HG03045 (cell line): ENCODE measurements around the gene TRAF3.

Experiments
- ATAC-seq: cut with Tn5 transposase; IDR thresholded peaks from one replicate; pipeline ENCODE4 v1.9.1; 2021; ENCODE audit warnings: mild to moderate bottlenecking, moderate library complexity; ENCODE audit not compliant: unreplicated experiment

The TRAF3 gene

DNA sequence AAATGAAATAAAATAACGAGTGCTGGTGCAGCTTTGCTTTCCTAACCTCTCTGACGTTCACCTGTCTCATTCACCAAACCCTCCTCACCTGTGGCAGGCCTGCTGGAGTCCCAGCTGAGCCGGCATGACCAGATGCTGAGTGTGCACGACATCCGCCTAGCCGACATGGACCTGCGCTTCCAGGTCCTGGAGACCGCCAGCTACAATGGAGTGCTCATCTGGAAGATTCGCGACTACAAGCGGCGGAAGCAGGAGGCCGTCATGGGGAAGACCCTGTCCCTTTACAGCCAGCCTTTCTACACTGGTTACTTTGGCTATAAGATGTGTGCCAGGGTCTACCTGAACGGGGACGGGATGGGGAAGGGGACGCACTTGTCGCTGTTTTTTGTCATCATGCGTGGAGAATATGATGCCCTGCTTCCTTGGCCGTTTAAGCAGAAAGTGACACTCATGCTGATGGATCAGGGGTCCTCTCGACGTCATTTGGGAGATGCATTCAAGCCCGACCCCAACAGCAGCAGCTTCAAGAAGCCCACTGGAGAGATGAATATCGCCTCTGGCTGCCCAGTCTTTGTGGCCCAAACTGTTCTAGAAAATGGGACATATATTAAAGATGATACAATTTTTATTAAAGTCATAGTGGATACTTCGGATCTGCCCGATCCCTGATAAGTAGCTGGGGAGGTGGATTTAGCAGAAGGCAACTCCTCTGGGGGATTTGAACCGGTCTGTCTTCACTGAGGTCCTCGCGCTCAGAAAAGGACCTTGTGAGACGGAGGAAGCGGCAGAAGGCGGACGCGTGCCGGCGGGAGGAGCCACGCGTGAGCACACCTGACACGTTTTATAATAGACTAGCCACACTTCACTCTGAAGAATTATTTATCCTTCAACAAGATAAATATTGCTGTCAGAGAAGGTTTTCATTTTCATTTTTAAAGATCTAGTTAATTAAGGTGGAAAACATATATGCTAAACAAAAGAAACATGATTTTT lies 128.2 kb downstream of the TRAF3 start:
- no peak for ATAC-seq

- no peak for ATAC-seq
Observed at GRCh38 chr14:102906616-102907302, 129.5 kb downstream of the TRAF3 start.

DNA sequence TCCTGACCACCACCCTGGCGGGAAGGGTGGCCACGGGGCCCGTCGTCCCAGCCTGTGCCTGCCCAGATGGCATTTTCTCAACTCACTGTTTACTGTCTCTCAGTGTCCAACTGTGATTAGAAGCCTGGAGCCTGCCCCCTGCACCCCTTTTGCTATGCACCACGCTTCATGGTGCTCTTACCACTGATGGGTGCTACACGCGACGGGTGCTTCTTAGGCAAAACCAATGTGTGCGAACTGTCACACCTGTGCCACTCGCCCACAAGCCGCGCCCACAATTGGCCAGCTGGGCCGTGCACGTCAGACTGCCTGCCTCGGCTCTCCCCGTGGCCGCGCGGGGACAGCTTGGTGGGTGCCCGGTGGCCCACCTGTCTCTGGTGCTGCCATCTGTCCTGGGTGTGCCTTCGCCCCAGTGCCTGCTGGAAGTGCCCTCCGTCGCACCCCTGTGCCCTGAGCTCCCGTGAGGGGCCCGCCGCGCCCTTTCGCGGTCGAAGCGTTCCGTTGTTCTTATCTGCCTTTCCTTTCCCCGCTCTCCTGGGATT lies 130.1 kb downstream of the TRAF3 start:
- no peak for ATAC-seq

GRCh38 chr14:102907980-102908730 lies 130.9 kb downstream of the TRAF3 start:
- no peak for ATAC-seq

GRCh38 chr14:102908766-102909455 lies 131.7 kb downstream of the TRAF3 start:
- no peak for ATAC-seq

DNA sequence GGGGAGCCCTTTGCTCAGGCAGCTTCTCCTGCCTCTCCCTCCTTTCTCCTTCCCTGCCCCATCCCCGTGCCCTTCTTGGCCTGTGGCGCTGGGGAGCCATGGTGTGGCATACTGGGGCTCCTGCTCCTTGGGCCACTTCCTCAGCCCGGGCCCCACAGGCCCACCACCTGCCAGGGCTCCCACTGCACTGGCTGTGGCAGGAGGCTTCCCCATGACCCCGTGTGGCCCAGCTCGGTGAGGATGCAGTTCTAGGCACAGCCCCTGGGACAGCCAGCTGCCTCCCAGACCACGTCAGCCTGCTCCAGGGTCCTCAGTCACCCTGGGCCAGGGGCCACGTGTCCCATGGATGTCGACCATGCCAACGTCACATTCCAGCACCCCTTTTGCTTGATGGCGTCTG lies 132.2 kb downstream of the TRAF3 start:
- ATAC-seq = no peak

- no peak for ATAC-seq
Observed at GRCh38 chr14:102909911-102910310, 132.7 kb downstream of the TRAF3 start.

DNA sequence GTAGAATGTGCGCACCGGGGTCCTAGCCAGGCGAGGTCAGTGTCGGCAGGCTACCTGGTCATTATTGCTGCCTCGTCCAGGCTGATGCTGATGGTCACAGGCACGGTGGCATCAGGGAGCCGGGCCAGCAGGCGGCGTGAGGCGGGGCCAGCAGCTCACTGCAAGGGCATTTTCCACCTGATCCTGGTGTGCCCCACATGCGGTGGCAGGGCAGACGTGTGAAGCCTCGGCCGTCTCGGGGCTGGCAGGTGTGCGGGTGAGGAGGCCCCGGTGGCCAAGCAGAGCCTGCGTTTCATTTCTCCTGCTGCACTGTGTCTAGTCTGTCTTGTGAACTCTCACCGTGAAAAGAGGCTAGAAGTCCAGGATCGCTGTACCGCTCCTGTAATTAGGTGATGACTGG lies 133.2 kb downstream of the TRAF3 start:
- ATAC-seq = no peak

- no peak for ATAC-seq
Observed at GRCh38 chr14:102911541-102911951, 134.3 kb downstream of the TRAF3 start.

DNA sequence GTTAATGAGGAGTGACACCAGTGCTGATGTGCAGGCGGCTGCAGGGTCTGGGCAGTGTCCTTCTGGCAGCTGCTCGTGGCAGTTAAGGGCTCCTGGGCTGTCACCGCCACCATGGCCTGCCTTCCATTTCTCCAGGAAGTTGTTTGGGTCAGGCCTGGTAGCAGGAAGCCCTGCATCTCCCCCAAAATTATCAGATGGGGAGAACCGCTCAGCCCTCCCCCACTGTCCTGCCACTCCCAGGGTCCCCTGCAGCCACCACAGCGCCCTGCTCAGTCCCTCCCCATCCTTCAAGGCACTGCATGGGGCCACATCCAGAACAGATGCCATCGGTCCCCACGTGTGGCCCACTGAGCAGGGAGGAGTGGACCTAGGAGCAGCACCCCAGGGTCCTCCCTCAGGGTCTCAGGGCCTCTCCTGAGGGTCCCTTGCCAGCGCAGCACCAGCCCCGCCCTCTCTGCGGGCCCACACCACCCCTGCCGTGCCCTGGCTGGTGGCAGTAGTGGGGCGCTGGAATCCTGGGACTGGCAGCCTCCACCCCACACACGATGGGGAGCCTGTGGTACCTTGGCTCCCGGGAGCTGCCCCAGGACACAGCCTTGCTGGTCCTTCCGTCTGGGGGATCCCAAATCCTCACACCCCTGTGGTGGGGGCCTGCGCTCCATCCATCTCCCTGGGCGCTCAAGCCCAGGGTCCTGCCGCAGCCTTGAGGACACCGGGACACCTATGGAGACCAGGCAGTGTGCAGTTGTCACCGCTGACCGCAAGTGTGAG lies 134.9 kb downstream of the TRAF3 start:
- ATAC-seq = no peak

GRCh38 chr14:102913341-102914211 lies 136.3 kb downstream of the TRAF3 start:
- no peak for ATAC-seq

DNA sequence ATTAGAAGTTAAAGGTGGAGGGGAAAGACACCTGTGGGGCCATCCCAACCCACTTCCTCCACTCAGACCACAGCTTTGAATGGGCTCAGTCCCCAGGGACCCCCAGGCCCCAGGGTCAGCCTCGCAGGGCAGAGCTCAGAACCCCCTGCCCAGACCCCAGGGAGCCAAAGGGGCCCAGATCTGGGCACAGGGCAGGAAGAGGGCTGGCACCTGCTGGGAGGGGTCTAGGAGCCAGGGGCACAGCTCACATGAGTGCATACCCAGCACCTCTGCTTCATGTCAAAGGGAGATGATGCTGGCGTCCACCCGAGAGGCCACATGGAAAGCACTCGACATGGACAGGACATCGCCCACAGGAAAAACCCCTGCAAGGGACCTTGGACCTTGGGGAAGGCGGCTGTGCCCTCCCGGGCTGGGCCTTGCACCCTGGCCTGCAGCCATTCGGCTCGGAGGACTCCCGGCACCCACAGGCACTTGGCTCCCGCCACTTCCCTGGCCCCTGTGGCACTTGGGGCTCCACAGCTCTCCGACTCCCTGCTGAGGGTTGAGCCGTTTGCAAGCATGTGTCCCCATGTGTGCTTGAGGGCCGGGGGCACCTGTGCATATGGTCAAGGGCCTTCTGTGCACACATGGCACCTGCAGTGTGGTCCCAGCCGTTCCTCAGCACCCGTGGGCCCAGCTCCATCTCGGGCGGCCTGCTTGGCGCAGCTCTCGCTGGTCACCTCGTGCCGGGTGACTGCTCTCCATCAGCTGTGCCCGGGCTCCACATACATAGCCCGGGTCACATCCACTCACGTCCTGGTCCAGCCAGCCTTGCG lies 137.4 kb downstream of the TRAF3 start:
- ATAC-seq = no peak

DNA sequence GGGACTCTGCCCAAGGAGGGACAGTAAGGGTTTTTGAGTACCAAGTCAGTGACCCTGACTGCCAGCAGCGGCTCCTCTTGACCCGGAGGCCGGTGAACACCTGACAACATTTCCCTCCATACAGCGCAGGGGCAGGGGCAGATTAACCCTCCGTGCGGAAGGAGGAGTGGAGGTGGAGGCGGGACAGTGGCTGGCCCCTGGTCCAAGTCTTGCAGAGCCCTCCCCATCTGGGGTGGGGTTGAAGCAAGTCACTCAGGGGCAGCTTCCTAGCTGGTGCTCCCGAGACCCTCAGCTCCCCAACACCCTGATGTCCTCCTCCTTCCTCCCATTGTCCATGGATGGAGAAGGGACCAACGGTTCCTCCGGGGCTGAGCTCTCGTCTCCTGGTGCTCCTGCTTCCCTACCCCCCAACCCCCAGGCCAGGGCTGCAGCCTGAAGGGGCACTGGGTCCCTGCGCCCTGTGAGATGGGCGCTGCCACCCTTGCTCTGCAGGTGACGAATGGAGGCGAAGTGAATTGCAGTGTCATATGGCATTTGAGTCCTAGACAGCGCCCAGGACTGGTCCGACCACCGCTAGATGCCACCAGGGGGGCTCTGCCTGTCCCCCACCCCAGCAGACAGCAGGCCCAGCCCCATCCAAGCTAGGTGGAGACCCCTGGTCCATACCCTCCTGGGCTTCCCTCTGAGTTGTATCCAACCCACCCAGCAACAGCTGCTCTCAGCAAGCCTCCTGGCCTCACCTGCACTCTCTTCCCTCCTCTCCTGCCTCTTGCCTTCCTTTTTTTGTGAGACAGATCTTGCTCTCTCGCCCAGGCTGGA lies 138.3 kb downstream of the TRAF3 start:
- ATAC-seq = no peak

GRCh38 chr14:102916347-102917055 lies 139.3 kb downstream of the TRAF3 start:
- ATAC-seq = no peak

- ATAC-seq = no peak
Observed at GRCh38 chr14:102917056-102917385, 139.8 kb downstream of the TRAF3 start.

DNA sequence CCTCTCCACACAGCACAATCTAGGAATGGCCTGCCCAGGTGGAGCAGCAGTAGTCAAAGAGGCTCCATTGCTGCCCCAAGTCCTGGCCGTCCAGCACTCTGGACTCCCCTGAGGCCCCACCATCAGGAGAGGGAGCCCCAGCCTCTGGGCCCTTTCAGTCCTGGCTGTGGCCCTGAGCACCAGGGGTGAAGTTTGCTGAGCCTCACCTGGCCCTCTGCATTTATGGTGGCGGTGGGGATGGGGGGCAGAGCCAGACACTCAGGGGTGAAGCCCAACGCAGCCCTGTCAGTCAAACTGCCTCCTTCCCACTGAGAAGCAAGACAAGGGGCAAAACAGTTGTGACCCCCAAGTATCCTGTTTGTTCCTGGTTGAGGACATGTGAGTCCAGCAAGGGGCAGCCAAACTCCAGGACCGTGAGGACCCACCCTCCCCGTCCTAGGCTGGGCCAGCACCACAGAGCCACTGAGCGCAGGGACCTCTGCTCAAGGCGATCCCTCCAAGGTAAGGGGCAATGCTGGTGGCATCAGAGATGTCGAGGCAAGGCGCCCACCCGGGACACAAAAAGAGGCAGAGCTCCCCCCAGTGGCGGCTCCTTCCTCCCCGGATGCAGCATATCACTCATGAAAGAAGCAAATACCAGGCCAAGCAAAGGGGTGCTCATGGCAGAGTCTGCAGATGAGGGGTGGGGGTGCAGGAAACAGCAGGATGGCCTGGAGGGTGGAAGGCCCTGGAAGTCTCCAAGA lies 140.4 kb downstream of the TRAF3 start:
- no peak for ATAC-seq
